Ovary (tissue), 9 donors: ENCODE data around the gene C1orf87. TPM values are rescaled to one million over a fixed set of nuclear protein-coding genes. Genes with fewer than 3 reads are reported as not detected.
A peak's percentile ranks its signal among the peaks of the same experiment; 100 is the strongest.

Source experiments
- DNase-seq, 5 donors: peaks; one replicate each; pipeline ENCODE4 v3.0.0-alpha.2; 2019 to 2020
- H3K27ac ChIP-seq, 2 donors: fragments of 200-600 bp; one replicate each; pipeline versions ENCODE4 v1.5.1 to v1.8.0; 2019 to 2022
- H3K27me3 ChIP-seq: fragments of 200-600 bp; one replicate; pipeline ENCODE4 v1.8.0; 2022
- H3K36me3 ChIP-seq: fragments of 200-600 bp; sonication (generic); one replicate; pipeline ENCODE4 v1.5.1; 2019
- H3K4me1 ChIP-seq: one replicate; pipeline ENCODE4 v1.8.1; 2013; ENCODE audit warnings: mild to moderate bottlenecking, moderate library complexity; ENCODE audit not compliant: insufficient read depth
- H3K4me3 ChIP-seq: fragments of 200-600 bp; sonication (generic); one replicate; pipeline ENCODE4 v1.5.1; 2017
- H3K9me3 ChIP-seq, 2 donors: fragments of 200-600 bp in 1 of 2; sonication (generic) in 1 of 2; one replicate each; pipeline versions ENCODE4 v1.5.1 to v1.8.1; 2013 to 2019; ENCODE audit warnings: mild to moderate bottlenecking in 1 of 2, moderate library complexity in 1 of 2
- EP300 ChIP-seq: sonication (generic); formaldehyde crosslinking; IDR thresholded peaks from one replicate; pipeline ENCODE4 v1.6.1; 2017; ENCODE audit warnings: antibody characterized with exemption
- POLR2A ChIP-seq: fragments of 450-650 bp; IDR thresholded peaks from one replicate; pipeline ENCODE4 v1.6.1; 2017; ENCODE audit warnings: antibody characterized with exemption, mild to moderate bottlenecking, moderate library complexity
- WGBS, 3 donors: extraction: QIAGEN DNeasy Blood & Tissue Kit in 1 of 3; methylation state at CpG; one replicate each; pipeline versions ENCODE4 v1.1.5 to v1.1.7; 2013 to 2017; 5-methylcytosine and 5-hydroxymethylcytosine counted together
- intact Hi-C, 4 donors: fragments of 100-400 bp; cut with DNase I; formaldehyde crosslinking; loops; one replicate each; pipeline versions ENCODE4 v1.11.0 to v1.15.1; 2022 to 2023
- polyA plus RNA-seq, 2 donors: library from polyadenylated mRNA; stranded (reverse); fragments of 200-250 nt in 1 of 2; fragments of 350-450 nt in 1 of 2; fragmentation: Illumina TruSeq in 1 of 2; extraction: RNeasy Lipid Tissue Mini Kit (QIAGEN cat#74804) in 1 of 2; gene quantifications; one replicate each; pipeline ENCODE4 v1.2.3, GENCODE V29; 2013 to 2014
- total RNA-seq, 7 donors: library from RNA; depleted of rRNA in 2 of 7; stranded (reverse); fragments of >200 nt in 2 of 7; fragmentation: NEBNext Ultra II Directional in 3 of 7; extraction: Animal tissue kit (Norgen Biotek cat#: 25700) in 3 of 7; gene quantifications; one replicate each; pipeline versions ENCODE4 v1.1.0 to v1.2.4, GENCODE V29; 2016 to 2023
- TF ChIP-seq, protein P1 (sequence below), 3 donors: fragments of 450-650 bp in 2 of 3; fragments of 200-600 bp in 1 of 3; IDR thresholded peaks; one replicate each; pipeline versions ENCODE4 v1.5.1 to v1.8.0; 2016 to 2022; ENCODE audit warnings: antibody characterized with exemption in 3 of 3, mild to moderate bottlenecking in 1 of 3
- donor health status: DM: no; HTN: no; CAD: no; lungs with moderate emphysema.
- donor health status: DM: no; HTN: no; CAD: no.
- donor health status: Bipolar disorder and iron deficiency.
- donor health status: DM: yes; HTN: yes; CAD: no.
- donor health status: DM: no; HTN: no; CAD: no.
- donor health status: DM: yes; HTN: yes; CAD: no.

Gene C1orf87
- total and polyA plus RNA-seq, 9 donors, result 0.04 to 17.6 (median 0.72) TPM; not detected in 2

DNA sequence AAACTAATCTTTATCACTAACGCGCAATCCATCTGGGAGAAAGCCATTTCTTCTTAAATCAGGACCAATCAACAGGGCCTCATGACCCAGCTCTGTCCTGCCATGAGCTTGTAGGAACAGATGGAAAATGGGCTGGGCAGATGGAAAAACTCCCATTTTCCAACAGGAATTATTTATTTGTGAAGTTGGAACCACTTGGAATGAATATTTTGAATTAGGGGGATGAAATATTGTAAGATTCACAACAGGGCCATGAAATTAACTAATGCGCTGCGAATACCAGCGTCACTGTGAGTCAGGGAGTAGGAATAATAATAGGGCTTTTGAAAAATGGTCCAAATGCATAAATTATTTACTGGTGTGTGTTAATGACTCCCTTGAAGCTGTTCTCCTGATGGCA, 93.9 kb downstream of the C1orf87 start:
- intact Hi-C loops, result loop anchor here in 2 of 4 donors (10.0 kb wide), 2 partner anchors 1065 to 1875 kb away; no protein-coding TSS in a partner anchor

DNA sequence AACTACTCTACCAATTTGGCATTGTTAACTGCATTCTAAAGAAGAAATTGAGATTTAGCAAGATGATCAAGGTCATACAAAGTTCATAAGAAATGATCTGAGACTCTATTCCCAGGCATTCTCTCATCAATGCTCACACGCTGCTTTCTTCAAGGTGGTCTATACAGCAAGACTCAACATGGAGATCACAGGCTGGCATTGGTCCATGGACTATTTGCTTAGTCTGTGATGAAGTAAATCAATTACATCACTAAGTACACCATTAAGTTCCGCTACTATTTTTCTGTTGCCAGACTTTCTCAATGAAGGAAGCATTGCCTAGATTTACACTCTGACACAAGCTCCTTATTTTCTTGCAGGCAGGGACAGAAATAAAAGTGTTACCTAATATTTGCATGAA, 95.1 kb downstream of the C1orf87 start:
- no peak for DNase-seq
- TF ChIP-seq, protein P1, sequence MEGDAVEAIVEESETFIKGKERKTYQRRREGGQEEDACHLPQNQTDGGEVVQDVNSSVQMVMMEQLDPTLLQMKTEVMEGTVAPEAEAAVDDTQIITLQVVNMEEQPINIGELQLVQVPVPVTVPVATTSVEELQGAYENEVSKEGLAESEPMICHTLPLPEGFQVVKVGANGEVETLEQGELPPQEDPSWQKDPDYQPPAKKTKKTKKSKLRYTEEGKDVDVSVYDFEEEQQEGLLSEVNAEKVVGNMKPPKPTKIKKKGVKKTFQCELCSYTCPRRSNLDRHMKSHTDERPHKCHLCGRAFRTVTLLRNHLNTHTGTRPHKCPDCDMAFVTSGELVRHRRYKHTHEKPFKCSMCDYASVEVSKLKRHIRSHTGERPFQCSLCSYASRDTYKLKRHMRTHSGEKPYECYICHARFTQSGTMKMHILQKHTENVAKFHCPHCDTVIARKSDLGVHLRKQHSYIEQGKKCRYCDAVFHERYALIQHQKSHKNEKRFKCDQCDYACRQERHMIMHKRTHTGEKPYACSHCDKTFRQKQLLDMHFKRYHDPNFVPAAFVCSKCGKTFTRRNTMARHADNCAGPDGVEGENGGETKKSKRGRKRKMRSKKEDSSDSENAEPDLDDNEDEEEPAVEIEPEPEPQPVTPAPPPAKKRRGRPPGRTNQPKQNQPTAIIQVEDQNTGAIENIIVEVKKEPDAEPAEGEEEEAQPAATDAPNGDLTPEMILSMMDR (IDR thresholded peaks at IDR 0.05), result no peak
- TF ChIP-seq POLR2A, result no peak
- TF ChIP-seq EP300, result no peak
- no peak overlapping the region for H3K27ac ChIP-seq
- H3K4me1 ChIP-seq, result no peaks in the 10 kb centered on the region
- no peaks in the 10 kb centered on the region for H3K27me3 ChIP-seq
- H3K36me3 ChIP-seq, result no peaks in the 10 kb centered on the region
- no peaks in the 10 kb centered on the region for H3K9me3 ChIP-seq
- intact Hi-C loops, result loop anchor here in 1 of 4 donors (10.0 kb wide), 1 partner anchor 1876 kb away; no protein-coding TSS in a partner anchor
- WGBS, 3 donors, result 89 to 96% (median 94%) methylated on average over 2 of the region's 2 CpGs
- no peak overlapping the region for H3K4me3 ChIP-seq

More for the DNA sequence above, 93.9 kb downstream of the C1orf87 start:
- Histone ChIP-seq H3K4me3 (no peak overlapping the region), H3K36me3 (no peaks in the 10 kb centered on the region), H3K27me3 (no peaks in the 10 kb centered on the region), H3K4me1 (no peaks in the 10 kb centered on the region), H3K9me3 (no peaks in the 10 kb centered on the region), H3K27ac (peak overlapping the region in 1 of 2 donors; percentile 28)
- 33 to 48% (median 44%) methylated on average over 5 of the region's 5 CpGs for WGBS, 3 donors
- peak in 1 of 5 donors; percentile 19 for DNase-seq
- TF ChIP-seq POLR2A, result no peak
- TF ChIP-seq, protein P1 (IDR thresholded peaks at IDR 0.05), result no peak
- no peak for TF ChIP-seq EP300

DNA sequence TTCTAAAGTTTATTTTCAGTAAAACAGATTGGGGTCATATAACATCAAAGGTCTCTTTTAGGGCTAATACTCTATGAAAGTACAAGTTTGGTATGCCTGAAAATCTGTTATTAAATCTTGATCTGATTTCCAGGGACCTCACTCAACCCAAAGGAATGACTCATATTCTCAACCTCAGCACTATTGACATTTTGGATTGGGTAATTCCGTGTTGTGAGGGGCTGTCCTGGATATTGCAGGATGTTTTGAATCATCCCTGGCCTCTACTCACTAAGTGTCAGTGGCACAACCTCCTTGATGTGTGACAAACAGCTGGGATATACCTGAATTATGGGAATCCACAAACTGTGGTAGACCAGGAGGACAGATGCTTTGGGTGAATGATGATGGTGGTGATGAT, 95.5 kb downstream of the C1orf87 start:
- intact Hi-C loops, result loop anchor here in 1 of 4 donors (10.0 kb wide), 1 partner anchor 1877 kb away; no protein-coding TSS in a partner anchor
- DNase-seq, result no peak
- 81 to 88% (median 87%) methylated on average over 1 of the region's 1 CpG for WGBS, 3 donors

DNA sequence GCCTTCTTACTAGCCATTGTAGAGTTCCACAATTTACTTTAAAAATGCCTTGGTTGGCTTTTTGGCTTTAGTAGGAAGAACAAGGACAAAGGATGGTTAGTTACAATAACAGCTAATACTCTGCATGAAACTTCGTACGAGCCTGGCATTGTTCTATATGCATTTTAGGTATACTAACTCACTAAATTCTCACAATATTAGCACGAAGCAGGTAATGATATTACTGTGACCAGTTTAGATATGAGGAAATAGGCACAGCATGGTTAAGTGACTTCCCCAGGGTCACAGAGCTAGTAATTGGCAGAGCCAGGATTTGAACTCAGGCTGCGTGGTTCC, 96.5 kb downstream of the C1orf87 start:
- Histone ChIP-seq H3K27me3 (no peaks in the 10 kb centered on the region), H3K9me3 (no peaks in the 10 kb centered on the region), H3K36me3 (no peaks in the 10 kb centered on the region), H3K27ac (no peak overlapping the region), H3K4me1 (no peaks in the 10 kb centered on the region), H3K4me3 (no peak overlapping the region)
- TF ChIP-seq, protein P1 (IDR thresholded peaks at IDR 0.05), result no peak
- no peak for TF ChIP-seq POLR2A
- no peak for TF ChIP-seq EP300
- intact Hi-C loops, result loop anchor here in 1 of 4 donors (10.0 kb wide), 1 partner anchor 1878 kb away; no protein-coding TSS in a partner anchor
- WGBS, 3 donors, result 80 to 85% (median 82%) methylated on average over 4 of the region's 4 CpGs
- no peak for DNase-seq

More for the DNA sequence above, 95.5 kb downstream of the C1orf87 start:
- TF ChIP-seq POLR2A, result no peak
- no peaks in the 10 kb centered on the region for H3K27me3 ChIP-seq
- no peak overlapping the region for H3K4me3 ChIP-seq
- no peaks in the 10 kb centered on the region for H3K4me1 ChIP-seq
- no peaks in the 10 kb centered on the region for H3K9me3 ChIP-seq
- no peak overlapping the region for H3K27ac ChIP-seq
- no peaks in the 10 kb centered on the region for H3K36me3 ChIP-seq

DNA sequence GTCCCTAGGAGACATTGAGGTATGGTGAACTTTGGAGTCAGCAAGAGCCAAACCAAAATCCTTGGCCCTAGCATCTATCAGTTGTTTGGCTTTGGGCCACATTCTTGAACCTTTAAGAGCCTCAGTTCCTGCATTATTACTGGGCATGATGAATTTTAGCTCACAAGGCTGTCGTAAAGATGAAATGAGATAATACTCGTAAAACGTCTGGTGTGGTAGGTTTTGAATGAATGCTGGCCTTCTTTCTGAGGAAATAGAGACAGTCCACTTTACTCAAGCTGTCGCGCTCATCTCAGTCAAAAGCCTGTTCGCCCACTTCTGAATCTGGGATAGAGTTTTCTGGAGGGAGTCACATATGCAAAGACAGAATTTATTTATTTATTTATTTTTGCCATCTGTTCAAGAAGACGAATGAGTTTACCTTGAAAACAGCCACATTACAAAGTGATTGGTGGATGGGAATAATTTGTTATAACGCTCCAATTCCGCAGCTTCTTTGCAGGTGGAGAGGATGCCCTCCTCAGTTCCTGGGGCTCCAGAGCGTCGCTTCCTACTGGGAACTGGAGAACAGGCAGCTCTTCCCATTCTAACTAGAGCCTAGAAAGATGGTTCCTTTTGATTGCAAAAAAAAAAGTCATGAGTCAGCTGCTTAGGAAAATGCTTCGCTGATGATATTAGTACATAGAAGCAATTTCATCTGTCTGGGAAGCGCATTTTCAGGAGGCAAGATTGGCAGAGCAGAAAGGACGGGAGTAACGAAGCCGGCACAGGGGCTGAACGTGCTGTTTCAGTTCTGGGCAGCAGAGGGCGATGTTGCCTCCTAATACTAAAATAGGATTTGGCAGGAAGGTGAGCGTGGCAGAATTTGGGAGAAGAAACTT, 97.1 kb downstream of the C1orf87 start:
- peak; percentile 10 to 78 (median 76) for DNase-seq
- Histone ChIP-seq H3K27me3 (no peaks in the 10 kb centered on the region), H3K27ac (no peak overlapping the region), H3K36me3 (no peaks in the 10 kb centered on the region), H3K4me3 (no peak overlapping the region), H3K9me3 (no peaks in the 10 kb centered on the region), H3K4me1 (no peaks in the 10 kb centered on the region)
- intact Hi-C loops, result loop anchor here in 1 of 4 donors (10.0 kb wide), 1 partner anchor 1878 kb away; no protein-coding TSS in a partner anchor
- TF ChIP-seq, protein P1 (IDR thresholded peaks at IDR 0.05), result peak; percentile 45 to 73 (median 64)
- no peak for TF ChIP-seq POLR2A
- WGBS, 3 donors, result 33 to 42% (median 36%) methylated on average over 19 of the region's 19 CpGs
